ENCODE measurements around the gene WDR44.

DNA sequence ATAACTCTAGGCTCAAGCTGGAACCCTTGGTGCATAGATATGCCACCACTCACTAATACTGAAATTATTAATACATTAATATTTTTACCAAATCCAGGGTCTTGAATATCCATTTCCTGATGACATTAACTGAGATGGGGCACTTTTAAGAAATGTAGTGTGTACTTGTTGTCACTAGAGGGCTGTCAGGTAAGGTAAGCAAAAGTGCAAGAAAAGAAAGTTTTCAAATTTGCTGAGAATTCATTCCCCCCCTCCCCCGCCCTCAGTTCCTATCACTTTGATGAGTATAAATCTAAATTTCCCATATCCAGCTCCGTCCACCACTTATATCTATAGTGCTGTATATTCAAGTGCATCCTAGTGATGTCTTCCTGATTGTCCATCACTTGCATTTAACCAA lies 20.5 kb upstream of the WDR44 start:
- TF ChIP-seq CTCF (IDR thresholded peaks at IDR 0.05) (no peak), POLR2A (IDR thresholded peaks at IDR 0.05) (no peak)
